Ovary (tissue), 3 donors: ENCODE measurements around the gene NNMT.

Experiments
- POLR2A ChIP-seq: fragments of 450-650 bp; IDR thresholded peaks from one replicate; pipeline ENCODE4 v1.6.1; 2017; ENCODE audit warnings: antibody characterized with exemption, mild to moderate bottlenecking, moderate library complexity
- TF ChIP-seq, protein P1 (sequence below), 3 donors: fragments of 450-650 bp in 2 of 3; fragments of 200-600 bp in 1 of 3; IDR thresholded peaks; one replicate each; pipeline versions ENCODE4 v1.5.1 to v1.8.0; 2016 to 2022; ENCODE audit warnings: antibody characterized with exemption in 3 of 3, mild to moderate bottlenecking in 1 of 3
- donor health status: DM: no; HTN: no; CAD: no.

DNA sequence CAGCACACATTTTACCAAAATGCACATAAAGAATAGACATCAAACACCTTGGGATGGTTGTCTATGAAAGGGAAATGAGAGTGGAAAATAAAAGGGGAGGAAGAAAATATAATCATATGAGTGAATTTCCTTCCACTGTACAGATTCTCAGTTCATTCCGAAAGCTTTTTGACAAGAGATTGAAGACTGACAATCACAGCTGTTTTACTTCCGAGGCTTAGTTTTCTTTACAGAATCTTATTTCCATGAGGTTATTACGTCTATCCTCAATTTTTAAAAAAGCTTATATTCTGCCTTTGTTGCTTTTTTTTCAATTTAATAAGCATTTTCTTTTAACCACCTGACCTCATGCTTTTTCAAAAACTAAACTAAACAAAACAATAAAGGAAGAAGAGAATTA is 12.8 kb upstream of the NNMT start:
- TF ChIP-seq, protein P1, sequence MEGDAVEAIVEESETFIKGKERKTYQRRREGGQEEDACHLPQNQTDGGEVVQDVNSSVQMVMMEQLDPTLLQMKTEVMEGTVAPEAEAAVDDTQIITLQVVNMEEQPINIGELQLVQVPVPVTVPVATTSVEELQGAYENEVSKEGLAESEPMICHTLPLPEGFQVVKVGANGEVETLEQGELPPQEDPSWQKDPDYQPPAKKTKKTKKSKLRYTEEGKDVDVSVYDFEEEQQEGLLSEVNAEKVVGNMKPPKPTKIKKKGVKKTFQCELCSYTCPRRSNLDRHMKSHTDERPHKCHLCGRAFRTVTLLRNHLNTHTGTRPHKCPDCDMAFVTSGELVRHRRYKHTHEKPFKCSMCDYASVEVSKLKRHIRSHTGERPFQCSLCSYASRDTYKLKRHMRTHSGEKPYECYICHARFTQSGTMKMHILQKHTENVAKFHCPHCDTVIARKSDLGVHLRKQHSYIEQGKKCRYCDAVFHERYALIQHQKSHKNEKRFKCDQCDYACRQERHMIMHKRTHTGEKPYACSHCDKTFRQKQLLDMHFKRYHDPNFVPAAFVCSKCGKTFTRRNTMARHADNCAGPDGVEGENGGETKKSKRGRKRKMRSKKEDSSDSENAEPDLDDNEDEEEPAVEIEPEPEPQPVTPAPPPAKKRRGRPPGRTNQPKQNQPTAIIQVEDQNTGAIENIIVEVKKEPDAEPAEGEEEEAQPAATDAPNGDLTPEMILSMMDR (IDR thresholded peaks at IDR 0.05), result no peak
- TF ChIP-seq POLR2A, result no peak
